T-helper 1 cell treated with Interleukin-12 subunit alpha and Interleukin-12 subunit beta and Interleukin-4 antibody, amounts not matched to agents 30 μg/mL and 1 μg/mL, for 36 hours (primary cell): ENCODE measurements around the gene PTPRCAP.
"Not testable (repeated sequence)": the region's sequence is repeated elsewhere in the genome, so short reads cannot be mapped to it uniquely, and the experiment has no call there.

Experiments used
- H3K27ac Mint-ChIP-seq: one replicate; pipeline ENCODE4 v1.8.0; 2021; ENCODE audit warnings: mild to moderate bottlenecking, mixed read lengths
- H3K27me3 Mint-ChIP-seq: one replicate; pipeline ENCODE4 v1.8.0; 2021; ENCODE audit warnings: low read depth, mixed read lengths
- H3K36me3 Mint-ChIP-seq: one replicate; pipeline ENCODE4 v1.8.0; 2021; ENCODE audit warnings: low read depth, mixed read lengths
- H3K4me1 Mint-ChIP-seq: one replicate; pipeline ENCODE4 v1.8.0; 2021; ENCODE audit warnings: low read depth, mixed read lengths
- H3K4me3 Mint-ChIP-seq: one replicate; pipeline ENCODE4 v1.8.0; 2021; ENCODE audit warnings: mild to moderate bottlenecking, moderate library complexity, mixed read lengths
- H3K9me3 Mint-ChIP-seq: one replicate; pipeline ENCODE4 v1.8.0; 2021; ENCODE audit warnings: mixed read lengths

PTPRCAP gene

GRCh38 chr11:67406420-67406968 is 31.0 kb downstream of the PTPRCAP start:
- H3K27ac Mint-ChIP-seq = peak overlapping the region; percentile 97
- H3K36me3 Mint-ChIP-seq = peaks cover 45% of the 10 kb centered on the region
- peaks cover 40% of the 10 kb centered on the region for H3K4me1 Mint-ChIP-seq
- H3K4me3 Mint-ChIP-seq = peak overlapping the region; percentile 91
- H3K9me3 Mint-ChIP-seq = no peaks in the 10 kb centered on the region
- no peaks in the 10 kb centered on the region for H3K27me3 Mint-ChIP-seq

GRCh38 chr11:67405688-67406339 is 31.7 kb downstream of the PTPRCAP start:
- peak overlapping the region; percentile 97 for H3K27ac Mint-ChIP-seq
- no peaks in the 10 kb centered on the region for H3K9me3 Mint-ChIP-seq
- peaks cover 45% of the 10 kb centered on the region for H3K36me3 Mint-ChIP-seq
- H3K4me1 Mint-ChIP-seq = peaks cover 36% of the 10 kb centered on the region
- no peaks in the 10 kb centered on the region for H3K27me3 Mint-ChIP-seq
- peak overlapping the region; percentile 91 for H3K4me3 Mint-ChIP-seq

GRCh38 chr11:67405196-67405567 is 32.3 kb downstream of the PTPRCAP start:
- no peaks in the 10 kb centered on the region for H3K9me3 Mint-ChIP-seq
- peak overlapping the region; percentile 87 for H3K27ac Mint-ChIP-seq
- peak overlapping the region; percentile 91 for H3K4me3 Mint-ChIP-seq
- H3K36me3 Mint-ChIP-seq = peaks cover 47% of the 10 kb centered on the region
- no peaks in the 10 kb centered on the region for H3K27me3 Mint-ChIP-seq
- H3K4me1 Mint-ChIP-seq = peaks cover 41% of the 10 kb centered on the region

- H3K27me3 Mint-ChIP-seq = no peaks in the 10 kb centered on the region
- peaks cover 38% of the 10 kb centered on the region for H3K4me1 Mint-ChIP-seq
- H3K27ac Mint-ChIP-seq = peak overlapping the region; percentile 87
- peak overlapping the region; percentile 91 for H3K4me3 Mint-ChIP-seq
- no peaks in the 10 kb centered on the region for H3K9me3 Mint-ChIP-seq
- peaks cover 45% of the 10 kb centered on the region for H3K36me3 Mint-ChIP-seq
Observed at GRCh38 chr11:67404515-67405195, 32.8 kb downstream of the PTPRCAP start.

GRCh38 chr11:67403085-67403484 is 34.4 kb downstream of the PTPRCAP start:
- Mint-ChIP-seq H3K27ac (peak overlapping the region; percentile 87), H3K4me1 (peaks cover 35% of the 10 kb centered on the region), H3K36me3 (peaks cover 46% of the 10 kb centered on the region), H3K4me3 (peak overlapping the region; percentile 91)
- H3K9me3 Mint-ChIP-seq, H3K27me3 Mint-ChIP-seq: not testable (repeated sequence)

GRCh38 chr11:67402192-67402839 is 35.2 kb downstream of the PTPRCAP start:
- Mint-ChIP-seq H3K36me3 (peaks cover 47% of the 10 kb centered on the region), H3K27ac (peak overlapping the region; percentile 79), H3K4me3 (peak overlapping the region; percentile 59), H3K4me1 (peaks cover 32% of the 10 kb centered on the region)
- H3K9me3 Mint-ChIP-seq, H3K27me3 Mint-ChIP-seq: not testable (repeated sequence)

- peak within 1 kb of the TSS; percentile 79 for H3K27ac Mint-ChIP-seq
- peak within 1 kb of the TSS; percentile 92 for H3K4me3 Mint-ChIP-seq
- peaks cover 31% of the 10 kb centered on the region for H3K4me1 Mint-ChIP-seq
- H3K9me3 Mint-ChIP-seq = no peaks in the 10 kb centered on the region
- peaks cover 46% of the 10 kb centered on the region for H3K36me3 Mint-ChIP-seq
- no peaks in the 10 kb centered on the region for H3K27me3 Mint-ChIP-seq
Observed at GRCh38 chr11:67401495-67402191, 35.8 kb downstream of the PTPRCAP start, which contains the start of gene PPP1CA. PPP1CA (minus strand) TSS chr11:67401858; CDS start chr11:67401782, 76 bp downstream.

GRCh38 chr11:67400942-67401494 is 36.5 kb downstream of the PTPRCAP start:
- no peaks in the 10 kb centered on the region for H3K9me3 Mint-ChIP-seq
- peak overlapping the region; percentile 92 for H3K4me3 Mint-ChIP-seq
- H3K27me3 Mint-ChIP-seq = no peaks in the 10 kb centered on the region
- H3K4me1 Mint-ChIP-seq = peaks cover 29% of the 10 kb centered on the region
- H3K27ac Mint-ChIP-seq = peak overlapping the region; percentile 49
- peaks cover 45% of the 10 kb centered on the region for H3K36me3 Mint-ChIP-seq

- Mint-ChIP-seq H3K4me1 (peaks cover 28% of the 10 kb centered on the region), H3K27ac (peak overlapping the region; percentile 49), H3K27me3 (no peaks in the 10 kb centered on the region), H3K4me3 (peak overlapping the region; percentile 92), H3K36me3 (peaks cover 42% of the 10 kb centered on the region), H3K9me3 (no peaks in the 10 kb centered on the region)
Observed at GRCh38 chr11:67400251-67400941, 37.1 kb downstream of the PTPRCAP start.

- Mint-ChIP-seq H3K4me1 (peaks cover 22% of the 10 kb centered on the region), H3K36me3 (peaks cover 37% of the 10 kb centered on the region), H3K27ac (no peak overlapping the region), H3K4me3 (peak overlapping the region; percentile 54), H3K9me3 (no peaks in the 10 kb centered on the region), H3K27me3 (no peaks in the 10 kb centered on the region)
Observed at GRCh38 chr11:67398661-67399563, 38.6 kb downstream of the PTPRCAP start.

GRCh38 chr11:67397986-67398660 is 39.4 kb downstream of the PTPRCAP start:
- Mint-ChIP-seq H3K4me3 (peak overlapping the region; percentile 37), H3K27me3 (no peaks in the 10 kb centered on the region), H3K9me3 (no peaks in the 10 kb centered on the region), H3K4me1 (peaks cover 28% of the 10 kb centered on the region), H3K27ac (peak overlapping the region; percentile 72), H3K36me3 (peaks cover 36% of the 10 kb centered on the region)

- H3K27ac Mint-ChIP-seq = peak overlapping the region; percentile 72
- no peaks in the 10 kb centered on the region for H3K27me3 Mint-ChIP-seq
- H3K36me3 Mint-ChIP-seq = peaks cover 38% of the 10 kb centered on the region
- H3K9me3 Mint-ChIP-seq = no peaks in the 10 kb centered on the region
- H3K4me1 Mint-ChIP-seq = peaks cover 31% of the 10 kb centered on the region
- no peak overlapping the region for H3K4me3 Mint-ChIP-seq
Observed at GRCh38 chr11:67397536-67397935, 39.9 kb downstream of the PTPRCAP start.
